ENCODE results near the gene HERC6. TPM values are rescaled to one million over a fixed set of nuclear protein-coding genes. Genes with fewer than 3 reads are reported as not detected.

The HERC6 gene
- polyA plus RNA-seq, 3 donors from 2014 or later: 5.8 to 14.8 (median 13.8) TPM

DNA sequence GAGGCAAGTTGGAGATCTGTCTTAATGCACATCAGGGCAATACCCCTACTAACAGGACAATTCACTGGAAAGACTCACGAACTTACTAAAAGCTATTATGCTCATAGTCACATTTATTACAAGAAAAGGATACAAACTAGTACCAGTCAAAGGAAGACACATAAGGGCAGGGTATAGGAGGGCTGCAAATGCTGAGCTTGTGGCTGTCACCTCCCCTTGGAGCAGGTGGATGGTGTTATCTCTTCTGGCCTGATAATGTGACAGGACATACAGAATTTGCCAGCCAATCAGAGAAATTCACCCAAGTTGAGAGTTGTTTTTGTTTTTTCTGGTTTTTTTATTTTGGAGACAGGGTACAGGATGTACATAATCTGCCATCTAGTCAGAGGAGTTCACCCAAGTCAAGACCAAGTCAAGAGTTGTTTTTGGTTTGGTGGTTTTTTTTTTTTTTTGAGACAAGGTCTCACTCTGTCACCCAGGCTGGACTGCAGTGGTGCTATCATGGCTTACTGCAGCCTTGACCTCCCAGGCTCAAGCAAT lies 87.1 kb downstream of the HERC6 start:
- H3K4me3 Mint-ChIP-seq: no peak overlapping the region
- H3K27me3 Mint-ChIP-seq (ENCODE audit: low read depth in 3 of 3): peaks cover 0 to 1% (median 0%) of the 10 kb centered on the region in 3 donors
- no peaks in the 10 kb centered on the region for H3K9me3 Mint-ChIP-seq
- no peaks in the 10 kb centered on the region for H3K4me1 Mint-ChIP-seq
- DNase-seq: no peak
- no peak overlapping the region for H3K27ac Mint-ChIP-seq
- H3K36me3 Mint-ChIP-seq: peaks cover 25 to 50% (median 42%) of the 10 kb centered on the region in 3 donors

DNA sequence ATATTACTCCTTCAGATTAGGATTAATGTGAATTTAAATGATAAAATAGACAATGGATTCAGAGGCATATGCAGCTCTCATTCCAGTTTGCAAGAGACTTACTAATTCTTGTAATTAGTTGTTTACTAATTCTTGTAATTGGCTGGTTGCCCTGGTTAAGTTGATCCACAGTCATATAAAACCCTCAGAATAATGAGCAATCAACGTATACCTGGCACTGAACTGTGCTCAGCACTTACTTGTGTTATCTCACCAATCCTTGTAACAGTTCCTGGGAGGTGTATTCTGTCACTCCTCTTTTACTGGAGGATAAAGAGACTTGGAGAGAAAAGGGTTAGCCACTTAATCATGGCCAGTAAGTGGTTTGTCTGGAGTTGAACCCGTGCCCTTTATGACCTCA lies 88.7 kb downstream of the HERC6 start:
- H3K27ac Mint-ChIP-seq: no peak overlapping the region

DNA sequence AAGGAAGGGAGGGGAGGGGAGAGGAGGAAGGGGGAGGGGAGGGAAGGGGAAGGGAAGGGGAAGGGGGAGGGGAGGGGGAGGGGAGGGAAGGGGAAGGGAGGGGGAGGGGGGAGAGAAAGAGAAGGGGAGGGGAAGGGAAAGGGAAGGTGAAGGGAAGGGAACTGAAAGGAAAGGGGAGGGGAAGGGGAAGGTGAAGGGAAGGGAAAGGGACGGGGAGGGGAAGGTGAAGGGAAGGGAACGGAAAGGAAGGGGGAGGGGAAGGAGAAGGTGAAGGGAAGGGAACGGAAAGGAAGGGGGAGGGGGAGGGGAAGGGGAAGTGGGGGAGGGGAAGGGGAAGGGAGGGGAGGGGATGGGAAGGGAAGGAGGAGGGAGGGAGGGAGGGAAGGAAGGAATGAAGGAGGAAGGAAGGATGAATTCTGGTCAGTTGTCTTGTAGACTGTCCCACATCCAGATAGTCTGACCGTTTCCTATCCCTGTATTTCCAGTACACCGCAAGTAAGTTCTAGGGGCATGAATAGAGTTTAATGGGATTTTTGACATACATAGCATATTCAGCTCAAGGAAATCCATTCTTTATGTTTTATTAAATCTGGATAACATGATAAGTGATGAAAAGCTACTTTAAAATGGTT lies 98.7 kb downstream of the HERC6 start:
- Mint-ChIP-seq H3K27ac (no peak overlapping the region), H3K27me3 (ENCODE audit: low read depth in 3 of 3) (peaks cover 0 to 3% (median 0%) of the 10 kb centered on the region in 3 donors)

More for the DNA sequence above, 88.7 kb downstream of the HERC6 start:
- no peaks in the 10 kb centered on the region for H3K4me1 Mint-ChIP-seq
- no peak for DNase-seq
- no peaks in the 10 kb centered on the region for H3K9me3 Mint-ChIP-seq
- no peaks in the 10 kb centered on the region for H3K27me3 Mint-ChIP-seq (ENCODE audit: low read depth in 3 of 3)
- H3K36me3 Mint-ChIP-seq: peaks cover 34 to 54% (median 54%) of the 10 kb centered on the region in 3 donors
- no peak overlapping the region for H3K4me3 Mint-ChIP-seq

DNA sequence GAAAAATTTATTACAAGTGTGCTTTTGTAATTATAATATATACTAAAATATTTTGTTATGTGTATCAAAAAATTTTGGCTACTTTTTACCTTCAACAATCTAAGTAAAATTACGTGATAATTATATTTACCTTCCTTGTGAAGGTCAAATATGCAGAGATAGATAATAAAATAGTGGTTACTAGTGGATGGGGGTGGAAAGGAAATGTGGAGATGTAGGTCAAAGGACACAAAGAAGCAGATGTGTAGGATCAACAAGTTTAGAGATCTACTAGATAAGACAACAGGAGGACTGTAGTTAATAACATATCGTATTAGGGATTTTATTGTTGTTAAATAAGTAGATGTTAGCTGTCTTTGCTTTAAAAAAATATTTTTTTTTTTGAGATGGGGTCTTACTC lies 99.6 kb downstream of the HERC6 start:
- DNase-seq: no peak
- no peaks in the 10 kb centered on the region for H3K9me3 Mint-ChIP-seq
- H3K4me1 Mint-ChIP-seq: no peaks in the 10 kb centered on the region
- no peak overlapping the region for H3K27ac Mint-ChIP-seq
- no peak overlapping the region for H3K4me3 Mint-ChIP-seq
- peaks cover 0 to 2% (median 0%) of the 10 kb centered on the region in 3 donors for H3K27me3 Mint-ChIP-seq (ENCODE audit: low read depth in 3 of 3)
- H3K36me3 Mint-ChIP-seq: peaks cover 20 to 37% (median 34%) of the 10 kb centered on the region in 3 donors

More for the DNA sequence above, 98.7 kb downstream of the HERC6 start:
- Mint-ChIP-seq H3K36me3 (peaks cover 26 to 42% (median 40%) of the 10 kb centered on the region in 3 donors), H3K4me1 (no peaks in the 10 kb centered on the region), H3K9me3 (no peaks in the 10 kb centered on the region), H3K4me3 (no peak overlapping the region)
- no peak for DNase-seq

DNA sequence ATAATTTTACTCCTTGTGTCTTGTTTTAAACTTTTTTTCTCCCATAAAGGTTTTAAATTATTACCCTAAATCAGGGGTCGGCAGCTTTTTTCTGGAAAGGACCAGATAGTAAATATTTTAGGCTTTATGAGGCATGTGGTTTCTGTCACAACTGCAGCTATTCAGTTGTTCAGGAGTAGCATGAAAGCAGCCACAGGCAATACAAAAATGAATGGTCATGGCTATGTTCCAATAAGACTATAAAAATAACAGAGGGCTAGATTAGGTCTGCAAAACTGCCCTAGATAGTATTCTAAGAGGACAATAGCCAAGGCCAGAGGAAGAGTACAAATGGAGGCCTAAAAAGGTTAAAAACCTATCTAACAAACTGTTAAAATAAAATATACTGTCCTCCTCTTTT lies 102.9 kb downstream of the HERC6 start:
- H3K4me3 Mint-ChIP-seq: no peak overlapping the region
- H3K4me1 Mint-ChIP-seq: no peaks in the 10 kb centered on the region
- H3K9me3 Mint-ChIP-seq: no peaks in the 10 kb centered on the region
- DNase-seq: no peak
- H3K27ac Mint-ChIP-seq: no peak overlapping the region
- H3K36me3 Mint-ChIP-seq: peaks cover 19 to 35% (median 30%) of the 10 kb centered on the region in 3 donors
- H3K27me3 Mint-ChIP-seq (ENCODE audit: low read depth in 3 of 3): no peaks in the 10 kb centered on the region

DNA sequence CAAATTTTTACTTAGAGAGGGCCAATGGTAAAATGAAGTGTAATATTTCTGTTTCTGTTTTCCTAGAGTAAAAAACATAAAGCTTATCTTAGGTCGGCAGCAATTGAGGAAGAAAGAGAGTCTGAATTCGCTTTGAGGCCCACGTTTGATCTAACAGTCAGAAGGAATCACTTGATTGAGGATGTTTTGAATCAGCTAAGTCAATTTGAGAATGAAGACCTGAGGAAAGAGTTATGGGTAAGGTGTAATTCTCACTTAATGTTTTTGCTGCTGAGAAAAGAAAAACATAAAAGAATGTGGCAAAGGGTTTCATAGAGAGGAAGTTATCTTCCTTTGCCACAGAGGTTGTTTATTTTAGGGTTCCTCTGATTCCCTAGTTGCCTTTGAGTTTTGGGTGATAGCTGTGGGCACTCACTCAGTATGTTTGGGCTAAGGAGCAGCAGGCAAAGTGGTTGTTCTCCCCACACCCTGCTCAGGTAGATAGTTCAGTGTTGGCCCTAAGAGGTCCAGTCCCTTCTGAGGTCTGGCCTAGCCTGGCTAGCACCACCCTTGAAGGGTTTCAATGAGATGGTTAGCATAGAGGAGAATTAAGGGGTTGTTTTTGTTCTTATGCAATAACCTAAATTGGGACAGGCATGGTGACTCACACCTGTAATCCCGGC lies 110.6 kb downstream of the HERC6 start:
- H3K4me1 Mint-ChIP-seq: peaks cover 10 to 17% of the 10 kb centered on the region in 2 donors
- H3K36me3 Mint-ChIP-seq: peaks cover 31 to 50% (median 36%) of the 10 kb centered on the region in 3 donors
- peak overlapping the region in 1 of 5 donors; percentile 11 for H3K4me3 Mint-ChIP-seq
- H3K27me3 Mint-ChIP-seq (ENCODE audit: low read depth in 3 of 3): no peaks in the 10 kb centered on the region
- no peaks in the 10 kb centered on the region for H3K9me3 Mint-ChIP-seq
- DNase-seq: no peak
- H3K27ac Mint-ChIP-seq: peak overlapping the region; percentile 36 to 83 (median 66)

Other genes starting within 250 kb of the HERC6 start
- gene ABCG2, start 220.2 kb upstream of the HERC6 start, polyA plus RNA-seq: 1 to 10 TPM in 2 of 3 donors, under 1 TPM in 1; 0.69 to 2.5 (median 1.3) TPM
- gene PPM1K, start 94.3 kb upstream of the HERC6 start, polyA plus RNA-seq: 10 to 100 TPM; 25.5 to 57.1 (median 55.5) TPM
- 10 to 100 TPM in 2 of 3 donors, 1 to 10 TPM in 1; 9.2 to 12.1 (median 12.1) TPM for gene HERC5, start 78.3 kb downstream of the HERC6 start, polyA plus RNA-seq
- 100 to 1,000 TPM; 267 to 445 (median 321) TPM for gene PYURF, start 144.9 kb downstream of the HERC6 start, polyA plus RNA-seq
- 10 to 100 TPM; 21.7 to 39.7 (median 32.0) TPM for gene HERC3, start 213.6 kb downstream of the HERC6 start, polyA plus RNA-seq

Measured in immature natural killer cell (primary cell).